Germinal center (tissue), 1 donor: Measurements from ENCODE around the gene SEC61G.

Experiments used
- DNase-seq: peaks from one replicate; pipeline ENCODE4 v3.0.0; 2012; ENCODE audit warnings: mixed read lengths, low spot score

The SEC61G gene

GRCh38 chr7:54764861-54765260, 5.8 kb upstream of the SEC61G start:
- no peak for DNase-seq

- DNase-seq, result no peak
Observed at GRCh38 chr7:54757711-54758110, 1.3 kb downstream of the SEC61G start.

- no peak for DNase-seq
Observed at GRCh38 chr7:54749200-54749599, 9.8 kb downstream of the SEC61G start.

DNA sequence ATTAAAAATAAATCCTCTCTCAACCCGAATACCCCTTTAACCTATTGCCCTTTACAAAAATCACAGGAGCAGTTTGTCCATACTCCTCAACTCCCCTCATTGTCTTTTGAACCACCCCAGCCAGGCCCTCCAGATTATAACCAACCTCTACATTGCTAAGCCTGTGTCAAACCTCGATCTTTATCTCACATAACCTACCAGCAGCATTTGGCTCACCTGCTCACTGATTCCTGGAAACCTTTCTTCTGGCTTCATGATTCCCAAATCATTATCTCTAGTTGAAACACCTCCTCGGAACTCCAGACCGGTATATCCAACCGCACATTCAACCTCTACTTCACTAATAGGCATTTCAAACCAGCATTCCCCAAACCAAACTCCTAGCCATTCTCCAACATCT, 11.8 kb downstream of the SEC61G start:
- no peak for DNase-seq

DNA sequence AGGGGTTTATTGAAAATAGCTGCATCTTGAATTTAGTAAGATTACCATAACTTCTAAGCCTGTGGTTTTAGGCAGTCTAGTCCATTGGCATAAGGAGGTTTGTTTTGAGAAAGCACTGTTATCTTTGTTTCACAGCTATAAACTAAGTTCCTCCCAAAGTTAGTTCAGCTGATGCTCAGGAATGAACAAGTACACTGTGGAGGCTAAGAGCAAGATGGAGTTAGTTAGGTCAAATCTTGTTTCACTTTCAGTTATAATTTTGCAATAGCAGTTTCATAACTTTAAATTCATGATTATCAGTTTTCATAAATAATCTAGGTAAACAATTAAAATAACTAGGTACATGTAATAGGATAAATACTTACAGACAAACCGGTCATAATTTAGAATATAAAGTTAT, 15.4 kb downstream of the SEC61G start:
- DNase-seq, result no peak

GRCh38 chr7:54738737-54739136, 20.3 kb downstream of the SEC61G start:
- DNase-seq, result no peak

DNA sequence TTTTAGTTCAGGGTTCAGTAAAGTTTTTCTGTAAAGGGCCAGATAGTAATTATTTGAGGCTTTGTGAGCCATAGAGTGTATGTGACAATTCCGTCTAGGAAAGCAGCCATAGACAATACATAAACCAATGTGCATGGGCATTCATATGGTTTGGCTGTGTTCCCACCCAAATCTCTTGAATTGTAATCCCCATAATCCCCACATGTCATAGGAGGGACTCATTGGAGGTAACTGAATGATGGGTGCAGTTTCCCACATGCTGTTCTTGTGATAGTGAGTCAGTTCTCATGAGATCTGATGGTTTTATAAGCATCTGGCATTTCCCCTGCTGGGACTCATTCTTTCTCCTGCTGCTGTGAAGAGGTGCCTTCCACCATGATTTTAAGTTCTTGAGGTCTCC, 29.9 kb downstream of the SEC61G start:
- no peak for DNase-seq

DNA sequence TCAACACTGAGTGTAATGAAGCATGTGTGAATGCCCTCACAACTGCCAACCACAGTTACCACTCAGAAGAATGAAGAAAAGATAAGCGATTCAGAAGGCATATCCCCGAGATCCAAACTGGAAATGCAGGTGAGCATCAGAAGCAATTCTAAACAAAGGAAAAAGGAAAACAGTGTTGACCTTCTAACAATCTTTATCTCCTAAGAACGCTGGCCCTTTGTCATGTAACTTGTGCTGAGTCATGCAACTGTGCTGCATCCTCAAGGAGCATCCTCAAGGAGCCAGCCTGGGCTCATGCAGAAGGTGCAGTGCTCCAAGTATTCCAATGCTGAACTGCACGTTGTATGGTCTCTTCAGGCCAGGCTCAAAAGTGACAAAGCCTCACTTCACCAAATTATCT, 30.6 kb downstream of the SEC61G start:
- DNase-seq, result no peak

- no peak for DNase-seq
Observed at GRCh38 chr7:54725255-54725654, 33.8 kb downstream of the SEC61G start.

DNA sequence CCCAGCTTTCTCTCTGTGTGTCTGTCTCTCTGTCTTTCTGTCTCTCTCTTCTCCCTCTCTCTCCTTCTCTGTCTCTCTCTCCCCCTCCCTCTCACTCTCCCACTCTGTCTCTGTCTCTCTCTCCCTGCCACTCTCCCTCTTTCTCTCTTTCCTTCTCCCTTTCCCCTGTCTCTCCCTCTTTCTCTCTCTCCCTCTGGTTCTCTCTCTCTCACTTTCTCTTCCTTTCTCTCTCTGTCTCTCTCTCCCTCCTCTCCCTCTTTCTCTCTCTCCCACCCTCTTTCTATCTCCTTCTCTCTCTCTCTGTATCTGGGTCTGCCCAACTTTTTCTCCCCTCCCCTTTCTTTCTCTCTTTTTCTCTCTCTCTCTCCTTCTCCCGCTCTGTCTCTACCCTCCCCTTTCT, 36.5 kb downstream of the SEC61G start:
- DNase-seq, result no peak

DNA sequence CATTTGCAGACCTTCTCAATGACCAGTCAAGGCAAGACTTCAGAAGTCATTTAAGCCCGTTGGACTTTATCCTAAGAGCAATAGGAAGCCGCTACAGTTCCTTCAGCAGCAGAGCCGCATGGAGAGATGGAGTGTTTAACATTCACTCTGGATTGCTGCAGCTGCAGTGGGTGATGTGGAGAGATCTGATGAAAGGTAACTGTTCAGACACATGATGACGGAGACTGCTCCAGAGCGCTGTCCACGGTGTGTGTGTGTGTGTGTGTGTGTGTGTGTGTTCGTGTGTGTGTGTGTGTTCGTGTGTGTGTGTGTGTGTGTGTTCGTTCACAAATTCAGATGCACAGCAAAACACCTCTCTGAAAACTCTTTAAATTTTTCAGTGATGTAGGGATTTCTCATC, 37.0 kb downstream of the SEC61G start:
- no peak for DNase-seq

DNA sequence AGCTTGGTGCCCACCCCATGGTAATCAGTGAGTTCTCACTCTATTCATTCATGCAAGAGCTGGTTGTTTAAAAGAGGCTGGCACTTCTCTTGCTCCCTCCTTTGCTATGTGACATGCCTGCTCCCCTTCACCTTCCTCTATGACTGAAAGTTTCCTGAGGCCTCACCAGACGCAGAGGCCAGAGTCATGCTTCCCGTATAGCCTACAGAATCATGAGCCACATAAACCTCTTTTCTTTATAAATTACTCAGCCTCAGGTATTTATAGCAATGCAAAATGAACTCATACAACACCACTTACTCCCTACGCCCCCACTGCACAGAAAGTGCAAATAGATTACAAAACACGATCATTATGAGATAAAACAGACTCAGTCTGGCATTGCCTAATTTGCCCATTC, 39.0 kb downstream of the SEC61G start:
- DNase-seq, result no peak

DNA sequence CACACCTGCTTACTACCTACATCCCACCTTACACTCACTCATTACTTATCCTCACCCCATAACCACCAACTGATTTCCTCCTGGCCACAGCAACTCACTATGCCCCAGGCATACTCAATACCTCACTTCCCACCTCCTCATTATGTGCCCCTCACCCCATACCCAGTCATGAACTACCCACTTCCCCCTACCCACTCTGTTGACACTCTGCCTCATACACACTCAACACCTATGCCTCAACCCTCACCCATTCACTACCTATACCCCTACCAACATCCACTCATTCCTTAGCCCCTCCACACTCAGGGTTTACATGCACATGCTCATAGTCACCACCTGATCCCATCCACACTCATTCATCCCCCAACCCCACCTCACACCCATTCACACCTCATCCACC, 39.6 kb downstream of the SEC61G start:
- DNase-seq, result no peak

DNA sequence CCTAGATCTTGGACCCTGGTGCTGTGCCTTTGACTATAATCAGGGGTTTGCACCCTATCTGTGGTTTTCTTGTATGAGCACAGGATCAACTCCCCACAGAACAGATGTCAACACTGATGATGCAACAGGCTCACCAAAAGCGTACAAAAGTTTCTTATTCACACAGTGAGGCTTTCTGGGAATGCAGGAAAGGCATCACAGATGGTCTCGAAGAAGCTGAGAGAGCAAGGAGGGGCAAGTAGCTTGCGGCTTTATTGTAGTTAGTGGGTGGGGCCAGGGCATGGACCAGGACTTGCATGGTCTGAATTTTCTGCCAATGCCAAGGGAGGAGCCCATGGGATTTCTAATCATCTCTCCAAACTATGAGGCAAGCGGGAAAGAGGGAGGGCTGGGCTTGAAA, 46.2 kb downstream of the SEC61G start:
- DNase-seq, result no peak

- DNase-seq, result no peak
Observed at GRCh38 chr7:54711900-54712595, 47.0 kb downstream of the SEC61G start.

DNA sequence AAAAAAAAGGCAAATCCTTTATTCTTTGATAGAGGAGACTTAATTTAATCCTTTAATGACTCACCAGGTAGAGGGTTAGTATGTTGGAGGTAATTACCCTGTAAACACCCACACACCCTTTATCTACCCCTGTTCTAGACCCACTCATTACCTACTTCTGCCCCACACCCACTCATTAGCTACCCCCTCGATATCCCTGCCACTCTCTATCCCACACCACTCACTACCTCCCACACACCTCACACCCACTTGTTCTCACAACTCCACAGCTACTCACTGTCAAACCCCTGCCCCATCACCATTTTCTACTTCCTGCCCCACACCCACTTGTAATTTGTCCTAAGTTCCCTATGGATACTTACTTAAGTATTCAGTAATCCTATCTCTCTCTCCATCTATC, 49.7 kb downstream of the SEC61G start:
- no peak for DNase-seq

GRCh38 chr7:54705436-54705835, 53.6 kb downstream of the SEC61G start:
- DNase-seq, result no peak

- no peak for DNase-seq
Observed at GRCh38 chr7:54704851-54705250, 54.2 kb downstream of the SEC61G start.
